Mammary epithelial cell (primary cell): ENCODE data around the gene FYB2.

Experiments used
- CTCF ChIP-seq, 2 donors: IDR thresholded peaks in 1 of 2; conservative IDR thresholded peaks in 1 of 2; 2 replicates each; pipeline ENCODE4 v1.5.1; 2011 to 2012; ENCODE audit warnings: inconsistent platforms in 2 of 2, low read length in 2 of 2, mild to moderate bottlenecking in 2 of 2, control low read depth in 1 of 2, low read depth in 1 of 2; ENCODE audit not compliant: insufficient read depth in 1 of 2; ENCODE audit errors: extremely low read depth in 1 of 2
- EZH2 ChIP-seq: IDR thresholded peaks from 2 replicates; pipeline ENCODE4 v1.6.1; 2012; ENCODE audit warnings: low read length, inconsistent platforms, borderline replicate concordance

GRCh38 chr1:56728964-56729363 is 90.2 kb downstream of the FYB2 start:
- TF ChIP-seq CTCF (conservative IDR thresholded peaks at IDR 0.05 in 1 of 2, IDR thresholded peaks at IDR 0.05 in 1 of 2; ENCODE audit: extremely low read depth in 1 of 2, insufficient read depth in 1 of 2, low read depth in 1 of 2, low read length in 2 of 2) (no peak), EZH2 (no peak)
